Measurements from ENCODE around the gene GCH1. TPM values are rescaled to one million over a fixed set of nuclear protein-coding genes. Genes with fewer than 3 reads are reported as not detected.
A peak's percentile ranks its signal among the peaks of the same experiment; 100 is the strongest.

The GCH1 gene
- total RNA-seq, 3 donors from 2014 or later, result 12.8 to 27.1 (median 19.3) TPM

DNA sequence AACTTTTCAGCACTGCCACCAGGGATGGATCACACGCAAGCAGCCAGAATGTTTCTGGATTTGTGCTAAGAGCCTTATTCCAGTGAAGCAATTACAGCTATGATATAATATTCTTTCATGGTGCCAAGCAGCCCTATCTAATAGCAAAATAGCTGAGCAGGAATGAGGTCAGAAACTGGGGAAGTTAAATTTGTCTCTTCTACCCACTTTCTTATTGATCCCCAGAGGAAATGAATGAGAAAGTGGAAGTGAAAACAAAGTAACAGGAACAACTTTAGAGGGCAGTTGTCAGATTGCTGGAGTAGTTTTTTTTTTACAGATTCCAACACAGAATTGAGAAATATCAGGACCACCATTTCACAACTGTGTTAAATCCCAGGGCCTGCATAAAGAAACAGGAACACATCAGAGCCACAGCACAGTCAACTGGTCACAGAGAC lies 44.8 kb downstream of the GCH1 start:
- DNase-seq, result no peak
- no peaks in the 10 kb centered on the region for H3K9me3 ChIP-seq
- H3K36me3 ChIP-seq (ENCODE audit: low read depth), result no peaks in the 10 kb centered on the region
- ATAC-seq, result peak; percentile 47
- no peak overlapping the region for H3K4me3 ChIP-seq
- no peaks in the 10 kb centered on the region for H3K4me1 ChIP-seq (ENCODE audit: low read depth)
- intact Hi-C loops (cut with DNase I, micrococcal nuclease), result no loop called here
- TF ChIP-seq, protein P1, sequence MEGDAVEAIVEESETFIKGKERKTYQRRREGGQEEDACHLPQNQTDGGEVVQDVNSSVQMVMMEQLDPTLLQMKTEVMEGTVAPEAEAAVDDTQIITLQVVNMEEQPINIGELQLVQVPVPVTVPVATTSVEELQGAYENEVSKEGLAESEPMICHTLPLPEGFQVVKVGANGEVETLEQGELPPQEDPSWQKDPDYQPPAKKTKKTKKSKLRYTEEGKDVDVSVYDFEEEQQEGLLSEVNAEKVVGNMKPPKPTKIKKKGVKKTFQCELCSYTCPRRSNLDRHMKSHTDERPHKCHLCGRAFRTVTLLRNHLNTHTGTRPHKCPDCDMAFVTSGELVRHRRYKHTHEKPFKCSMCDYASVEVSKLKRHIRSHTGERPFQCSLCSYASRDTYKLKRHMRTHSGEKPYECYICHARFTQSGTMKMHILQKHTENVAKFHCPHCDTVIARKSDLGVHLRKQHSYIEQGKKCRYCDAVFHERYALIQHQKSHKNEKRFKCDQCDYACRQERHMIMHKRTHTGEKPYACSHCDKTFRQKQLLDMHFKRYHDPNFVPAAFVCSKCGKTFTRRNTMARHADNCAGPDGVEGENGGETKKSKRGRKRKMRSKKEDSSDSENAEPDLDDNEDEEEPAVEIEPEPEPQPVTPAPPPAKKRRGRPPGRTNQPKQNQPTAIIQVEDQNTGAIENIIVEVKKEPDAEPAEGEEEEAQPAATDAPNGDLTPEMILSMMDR (IDR thresholded peaks at IDR 0.05), result no peak

DNA sequence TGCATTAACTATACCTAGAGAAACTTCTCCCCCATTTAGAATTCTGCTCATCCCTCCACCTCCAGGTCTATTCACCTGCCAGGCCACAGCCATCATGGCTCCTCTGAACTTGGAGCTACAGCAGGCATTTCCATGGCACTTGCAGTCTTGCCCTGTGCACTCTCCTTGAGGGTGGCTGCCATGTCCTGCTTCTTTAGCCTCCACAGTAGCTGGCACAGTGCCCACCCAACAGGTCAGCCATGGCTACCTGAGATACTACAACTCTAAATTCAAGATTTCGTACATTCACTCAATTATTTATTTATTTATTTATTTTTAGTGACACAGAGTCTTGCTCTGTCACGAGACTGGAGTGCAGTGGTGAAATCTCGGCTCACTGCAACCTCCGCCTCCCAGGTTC lies 46.5 kb downstream of the GCH1 start:
- intact Hi-C loops (cut with DNase I, micrococcal nuclease), result no loop called here
- TF ChIP-seq, protein P1 (IDR thresholded peaks at IDR 0.05), result no peak
- H3K4me3 ChIP-seq, result no peak overlapping the region
- DNase-seq (no peak), ATAC-seq (no peak)
- H3K9me3 ChIP-seq, result no peaks in the 10 kb centered on the region
- no peaks in the 10 kb centered on the region for H3K36me3 ChIP-seq (ENCODE audit: low read depth)
- no peaks in the 10 kb centered on the region for H3K4me1 ChIP-seq (ENCODE audit: low read depth)

DNA sequence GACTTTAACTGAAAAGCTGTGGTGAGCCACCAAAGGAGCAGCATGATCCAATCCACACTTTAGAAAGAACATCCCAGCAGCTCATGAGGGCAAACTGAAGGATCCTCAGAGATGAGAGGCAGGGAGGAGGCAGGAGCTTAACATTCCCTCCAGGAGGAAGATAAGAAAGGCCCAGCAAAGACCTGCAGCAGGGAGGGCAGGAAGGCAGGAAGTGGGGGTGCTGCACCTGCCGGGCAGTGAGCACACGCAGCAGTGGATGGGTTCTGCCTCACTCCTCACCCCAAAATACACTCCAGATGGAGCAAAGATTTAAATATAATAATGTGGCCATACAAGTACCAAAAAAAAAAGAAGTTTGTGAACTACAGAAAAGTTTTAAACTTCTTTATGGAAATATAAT lies 48.4 kb downstream of the GCH1 start:
- TF ChIP-seq, protein P1 (IDR thresholded peaks at IDR 0.05), result no peak
- H3K9me3 ChIP-seq, result no peaks in the 10 kb centered on the region
- H3K4me3 ChIP-seq, result no peak overlapping the region
- peak; percentile 19 for ATAC-seq
- H3K4me1 ChIP-seq (ENCODE audit: low read depth), result no peaks in the 10 kb centered on the region
- intact Hi-C loops (cut with DNase I, micrococcal nuclease), result no loop called here
- no peak for DNase-seq
- no peaks in the 10 kb centered on the region for H3K36me3 ChIP-seq (ENCODE audit: low read depth)

DNA sequence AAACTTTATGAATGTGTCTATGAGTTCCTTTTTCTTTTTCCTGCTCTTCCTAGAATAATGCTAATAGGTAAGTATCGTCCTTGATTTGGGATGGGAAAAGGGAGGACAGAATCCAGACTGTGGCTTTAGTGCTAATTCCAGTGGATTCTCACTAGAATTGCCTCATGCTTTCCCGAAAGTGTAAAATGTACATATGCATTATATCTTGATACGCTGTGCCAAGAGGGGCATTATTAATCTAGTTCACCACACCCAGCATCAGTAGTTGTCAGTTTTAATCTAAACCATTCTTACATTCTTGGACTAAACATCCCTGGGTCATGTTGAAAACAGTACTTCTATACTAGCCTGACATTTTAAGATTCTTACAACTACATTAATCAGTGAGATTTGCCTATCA lies 49.3 kb downstream of the GCH1 start:
- DNase-seq (no peak), ATAC-seq (no peak)
- TF ChIP-seq, protein P1 (IDR thresholded peaks at IDR 0.05), result no peak
- intact Hi-C loops (cut with DNase I, micrococcal nuclease), result no loop called here
- H3K36me3 ChIP-seq (ENCODE audit: low read depth), result no peaks in the 10 kb centered on the region
- H3K9me3 ChIP-seq, result no peaks in the 10 kb centered on the region
- no peaks in the 10 kb centered on the region for H3K4me1 ChIP-seq (ENCODE audit: low read depth)
- H3K4me3 ChIP-seq, result no peak overlapping the region

DNA sequence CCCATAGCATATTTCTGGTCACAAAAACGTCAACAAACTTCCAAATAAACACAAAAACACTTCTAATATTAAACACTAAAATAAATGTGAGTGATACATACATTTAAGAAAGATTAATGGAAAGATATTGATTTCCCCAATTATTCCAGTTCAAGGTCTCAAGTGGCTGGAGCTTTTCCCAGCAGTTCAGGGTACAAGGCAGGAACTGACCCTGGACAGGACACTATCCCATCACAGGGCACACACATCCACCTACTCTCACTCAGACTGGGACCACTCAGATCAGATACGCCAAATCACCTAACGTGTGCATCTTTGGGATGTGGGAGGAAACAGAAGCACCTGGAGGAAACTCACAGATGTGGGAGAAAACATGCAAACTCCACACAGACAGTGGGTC lies 50.4 kb downstream of the GCH1 start:
- TF ChIP-seq, protein P1 (IDR thresholded peaks at IDR 0.05), result no peak
- H3K4me1 ChIP-seq (ENCODE audit: low read depth), result no peaks in the 10 kb centered on the region
- ATAC-seq (no peak), DNase-seq (no peak)
- intact Hi-C loops (cut with DNase I, micrococcal nuclease), result no loop called here
- no peaks in the 10 kb centered on the region for H3K9me3 ChIP-seq
- no peaks in the 10 kb centered on the region for H3K36me3 ChIP-seq (ENCODE audit: low read depth)
- H3K4me3 ChIP-seq, result no peak overlapping the region

DNA sequence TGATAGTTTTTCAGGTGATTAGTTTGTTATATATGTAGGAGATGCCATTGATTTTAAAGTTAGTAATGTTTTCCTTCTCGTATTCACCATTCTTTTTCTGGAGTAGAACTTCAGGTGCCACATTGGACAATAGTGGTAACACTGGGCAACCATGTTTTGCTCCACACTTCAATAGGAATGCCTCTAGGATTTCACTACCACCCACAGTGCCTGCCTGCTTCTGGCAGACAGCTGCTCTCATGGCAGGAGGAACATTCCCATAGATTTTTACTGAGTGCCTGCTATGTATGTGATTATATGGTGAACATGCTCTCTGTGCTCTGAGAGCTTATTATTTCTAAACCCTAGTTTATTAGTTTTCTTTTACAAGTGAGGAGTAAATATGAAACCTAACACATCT lies 53.7 kb downstream of the GCH1 start:
- H3K4me3 ChIP-seq, result no peak overlapping the region
- intact Hi-C loops (cut with DNase I, micrococcal nuclease), result no loop called here

More for the DNA sequence above, 53.7 kb downstream of the GCH1 start:
- Histone ChIP-seq H3K9me3 (no peaks in the 10 kb centered on the region), H3K36me3 (ENCODE audit: low read depth) (no peaks in the 10 kb centered on the region), H3K4me1 (ENCODE audit: low read depth) (no peaks in the 10 kb centered on the region)
- no peak for ATAC-seq
- DNase-seq, result no peak
- TF ChIP-seq, protein P1 (IDR thresholded peaks at IDR 0.05), result no peak
